A549 treated with DMSO at 1 μM for 4 hours (cell line): ENCODE data around the gene CTSC. TPM values are rescaled to one million over a fixed set of nuclear protein-coding genes. Genes with fewer than 3 reads are reported as not detected.

Experiments used
- total RNA-seq: library from RNA; stranded (reverse); fragments of 200-300 nt; extraction: Qiagen RNA extraction; gene quantifications from 5 replicates; pipeline ENCODE4 v1.2.3, GENCODE V29; 2022; ENCODE audit warnings: low read depth

The CTSC gene
- 67.0 to 77.3 TPM (median 75.5 TPM) in 5 replicates for total RNA-seq

DNA sequence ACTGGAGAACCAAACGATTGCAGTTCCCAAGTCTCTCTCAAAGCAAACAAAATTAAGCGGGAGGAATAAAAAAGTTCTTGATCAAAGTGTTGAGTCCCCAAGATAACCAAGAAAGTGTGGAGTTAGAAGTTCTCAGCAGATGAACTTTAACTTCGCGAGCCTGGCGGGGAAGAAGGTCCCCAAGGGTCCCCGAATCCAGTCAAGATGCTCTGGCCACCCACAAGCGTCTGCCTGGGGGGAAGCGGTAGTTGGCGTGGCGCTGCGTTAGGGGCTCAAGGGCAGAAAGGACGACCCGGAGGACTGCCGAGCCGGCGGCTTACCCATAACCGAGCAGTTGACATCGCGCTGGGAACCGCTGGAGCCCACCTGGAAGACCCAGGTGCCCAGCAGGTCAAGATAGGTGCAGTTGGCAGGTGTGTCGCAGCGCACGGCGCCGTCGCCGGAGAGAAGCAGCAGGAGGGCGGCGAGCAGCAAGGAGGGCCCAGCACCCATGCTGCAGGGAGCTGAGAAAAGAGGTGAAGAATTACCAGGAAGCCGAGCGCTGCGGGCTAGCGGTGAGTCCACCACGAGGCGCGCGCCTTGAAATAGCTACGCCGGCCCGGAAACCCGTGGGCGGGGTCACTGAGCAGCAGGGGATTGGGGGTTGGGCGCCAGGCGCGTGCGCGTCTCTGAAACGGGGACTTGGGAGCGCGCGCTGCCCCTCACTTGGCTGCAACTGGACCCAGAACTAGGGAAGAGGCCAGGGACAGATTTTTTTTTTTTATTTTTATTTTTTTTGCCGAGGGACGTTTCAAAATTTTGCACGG is at the start of gene CTSC:
Gene CTSC, minus strand, starts transcription at position 556 of the 806 bp plus-strand sequence. Its CDS starts 64 bp downstream, at position 492.

Other genes starting within 250 kb of the CTSC start
- 0.87 to 1.9 TPM (median 1.0 TPM) in 5 replicates for gene RAB38, start 162.3 kb downstream of the CTSC start, total RNA-seq